ENCODE measurements around the gene GZMA.
"Not testable (repeated sequence)": the region's sequence is repeated elsewhere in the genome, so short reads cannot be mapped to it uniquely, and the experiment has no call there.

Gene GZMA

GRCh38 chr5:55102348-55102747 is at the start of gene GZMA:
GZMA (plus strand) TSS chr5:55102646; CDS start chr5:55102683, 37 bp downstream.
- DNase-seq (ENCODE audit: extremely low spot score, insufficient read length, low read depth) (no peak), FAIRE-seq (no peak)

DNA sequence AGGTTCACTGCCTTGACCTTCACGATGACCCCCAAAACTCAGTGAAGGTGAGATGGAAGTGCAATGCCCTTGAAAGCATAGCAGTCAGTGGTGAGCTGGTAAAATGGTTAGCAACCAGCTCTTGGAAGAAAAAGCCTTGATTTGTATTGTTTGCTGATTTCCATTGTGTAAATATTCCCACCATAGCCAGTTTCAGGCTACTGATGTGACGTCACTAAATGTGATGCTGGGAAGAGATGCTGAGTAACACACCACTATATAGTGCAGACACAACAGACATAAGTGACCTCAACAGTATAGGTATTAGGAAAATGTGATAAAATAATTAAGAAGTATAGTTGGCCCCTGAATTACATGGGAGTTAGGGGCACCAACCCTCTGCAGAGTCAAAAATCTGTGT is 47.3 kb upstream of the GZMA start:
- FAIRE-seq = no peak
- DNase-seq (ENCODE audit: extremely low spot score, insufficient read length, low read depth) = no peak

DNA sequence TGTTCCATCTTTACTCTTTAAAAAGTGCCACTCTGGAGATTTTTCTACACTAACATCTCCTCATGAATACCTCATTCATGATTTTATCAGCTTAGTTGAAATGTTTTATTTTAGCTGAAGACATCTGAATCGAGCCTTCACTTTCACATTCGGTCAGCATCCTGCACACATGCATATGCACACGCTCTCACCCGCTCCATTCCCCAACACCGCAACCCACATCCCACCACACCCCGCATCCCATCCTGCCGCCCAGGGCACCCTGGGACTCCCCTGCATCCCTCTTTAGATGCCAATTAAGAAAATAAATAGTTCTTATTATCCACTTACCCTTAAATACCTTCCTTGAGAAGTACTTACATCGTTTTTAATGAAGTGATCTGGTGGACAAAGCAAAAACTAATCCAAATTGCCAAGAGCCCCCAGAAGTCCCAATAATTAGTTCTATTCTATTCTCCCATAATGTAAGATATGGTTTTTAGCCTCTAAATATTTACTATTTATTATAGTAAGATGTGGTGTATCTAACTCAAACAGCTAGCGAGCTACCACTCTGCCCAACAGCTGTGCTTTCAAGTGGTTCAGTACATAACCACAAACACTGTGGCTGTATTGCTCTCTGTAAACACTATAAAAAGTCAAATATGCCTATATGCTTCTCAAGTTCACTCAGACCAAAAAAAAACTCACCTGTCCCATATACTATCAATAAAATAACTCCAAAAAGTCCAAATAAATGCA is 40.2 kb upstream of the GZMA start:
- DNase-seq (ENCODE audit: extremely low spot score, insufficient read length, low read depth) (no peak), FAIRE-seq (no peak)

DNA sequence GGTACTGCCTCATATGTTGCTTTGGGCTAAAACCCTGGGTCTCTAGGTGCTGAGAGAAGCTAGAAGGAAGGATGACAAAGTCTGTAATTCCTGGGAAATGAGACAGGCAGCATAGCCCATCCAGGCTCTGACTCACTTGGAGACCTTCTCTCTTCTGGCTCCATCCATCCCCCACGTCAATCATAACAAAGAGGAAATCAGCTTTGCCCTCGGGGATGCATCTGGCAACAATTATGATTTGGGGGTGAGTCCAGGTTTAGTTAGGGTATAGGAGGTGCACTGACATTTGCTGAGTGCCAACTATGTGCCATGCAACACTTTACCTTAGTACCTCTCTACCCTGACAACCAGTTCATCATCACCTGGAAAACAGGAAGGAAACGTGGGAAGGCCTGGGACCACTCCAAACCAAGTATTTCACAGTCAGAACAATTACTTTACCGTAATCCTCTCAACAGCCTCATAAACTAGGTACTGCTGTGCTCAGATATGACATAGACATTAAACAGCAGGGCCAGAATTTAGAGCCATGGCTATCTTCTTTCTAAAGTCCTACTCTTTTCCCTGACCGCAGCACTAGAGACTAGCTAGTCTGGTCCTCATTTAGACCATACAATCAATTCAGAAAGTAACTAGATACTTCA is 39.1 kb upstream of the GZMA start:
- no peak for DNase-seq (ENCODE audit: extremely low spot score, insufficient read length, low read depth)
- FAIRE-seq = no peak

DNA sequence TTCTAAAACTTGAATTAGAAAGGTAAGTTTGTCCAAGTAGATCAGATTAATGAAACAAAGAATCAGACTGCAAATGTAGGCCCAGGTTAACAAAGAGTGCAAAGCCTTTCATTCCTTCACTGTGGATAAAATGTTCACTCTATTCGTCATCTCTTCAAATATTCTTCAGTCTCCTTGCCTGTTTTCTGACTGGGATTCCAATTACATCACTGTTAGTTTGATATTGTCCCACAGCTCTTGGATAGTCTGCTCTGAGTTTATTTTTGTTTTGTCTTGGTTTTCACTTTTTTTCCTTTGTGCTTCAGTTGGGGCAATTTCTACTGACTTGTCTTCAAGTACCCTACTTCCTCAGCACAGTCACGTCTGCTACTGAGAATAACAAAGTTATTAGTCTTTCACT is 38.5 kb upstream of the GZMA start:
- FAIRE-seq (no peak), DNase-seq (ENCODE audit: extremely low spot score, insufficient read length, low read depth) (no peak)

DNA sequence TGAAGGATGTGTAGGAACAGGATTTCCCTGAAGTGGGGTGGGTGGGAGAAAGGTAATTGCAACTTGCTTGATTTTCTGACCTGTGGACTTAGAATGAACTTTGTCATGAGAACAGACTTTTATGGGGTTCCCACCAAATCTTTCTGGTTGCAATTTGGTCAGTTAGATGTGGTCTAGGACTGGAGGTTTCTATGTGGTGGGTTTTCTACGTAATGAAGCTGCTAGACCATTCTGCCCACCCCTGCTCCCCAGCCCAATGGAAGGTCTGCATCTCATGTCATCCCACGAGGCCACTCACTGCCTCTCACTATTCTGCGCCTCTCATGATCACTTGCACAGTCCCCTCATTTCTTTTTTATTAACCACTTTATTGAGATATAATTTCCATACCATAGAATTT is 37.9 kb upstream of the GZMA start:
- DNase-seq (ENCODE audit: extremely low spot score, insufficient read length, low read depth) = no peak
- no peak for FAIRE-seq

GRCh38 chr5:55066277-55066676 is 36.2 kb upstream of the GZMA start:
- FAIRE-seq (no peak), DNase-seq (ENCODE audit: extremely low spot score, insufficient read length, low read depth) (no peak)

GRCh38 chr5:55070968-55071367 is 31.5 kb upstream of the GZMA start:
- DNase-seq (ENCODE audit: extremely low spot score, insufficient read length, low read depth) (no peak), FAIRE-seq (no peak)

DNA sequence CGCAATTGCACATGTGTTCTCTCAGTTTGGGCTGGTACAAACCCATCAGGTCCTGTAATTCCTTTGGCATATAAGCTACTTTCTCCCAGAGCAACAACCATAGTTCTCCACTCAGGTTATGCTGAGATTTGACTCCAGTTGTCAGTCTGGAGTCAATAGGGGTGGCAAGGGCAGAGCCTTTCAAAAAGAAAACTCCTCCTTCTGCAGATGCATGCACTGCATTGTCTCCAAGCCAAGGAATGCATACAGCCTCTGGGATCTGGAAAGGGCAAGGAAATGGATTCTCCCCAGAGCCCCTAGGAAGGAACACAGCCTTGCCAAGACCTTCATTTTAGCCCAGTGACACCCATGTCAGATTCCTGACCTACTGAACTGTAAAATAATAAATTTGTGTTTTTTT is 31.0 kb upstream of the GZMA start:
- FAIRE-seq = no peak
- DNase-seq (ENCODE audit: extremely low spot score, insufficient read length, low read depth) = no peak

DNA sequence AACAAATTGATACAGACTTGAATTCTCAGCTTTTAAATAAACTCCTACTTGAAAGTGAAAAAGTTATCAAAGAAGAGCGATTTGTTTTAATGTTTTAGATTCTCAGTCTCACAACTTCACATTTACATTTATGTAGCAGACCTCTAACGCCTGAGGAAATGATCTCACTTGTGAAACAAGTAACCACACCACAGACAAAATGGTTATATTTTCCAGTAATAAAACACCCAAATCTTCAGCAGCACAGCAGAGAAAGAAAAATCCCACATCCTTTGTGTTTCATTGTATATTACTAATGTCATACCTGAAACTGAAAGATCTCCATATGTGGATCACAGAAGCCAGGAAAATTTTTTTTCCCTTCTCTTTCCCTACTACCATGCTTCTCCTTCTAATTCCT is 29.8 kb upstream of the GZMA start:
- DNase-seq (ENCODE audit: extremely low spot score, insufficient read length, low read depth) (no peak), FAIRE-seq (no peak)

DNA sequence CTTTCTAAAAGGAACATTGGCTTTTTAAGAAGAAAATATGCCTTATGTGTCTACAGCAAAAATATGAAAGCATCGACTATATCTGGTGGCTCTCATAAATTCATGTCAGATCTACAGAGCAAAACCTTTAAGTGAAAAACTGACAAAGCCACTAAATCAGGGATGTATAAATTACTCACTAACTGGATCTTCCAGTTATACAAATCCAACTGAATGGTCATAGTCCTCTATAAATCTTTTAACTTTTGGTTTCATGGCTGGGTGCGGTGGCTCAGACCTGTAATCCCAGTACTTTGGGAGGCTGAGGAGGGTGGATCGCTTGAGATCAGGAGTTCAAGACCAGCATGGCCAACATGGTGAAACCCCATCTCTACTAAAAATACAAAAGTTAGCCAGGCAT is 29.2 kb upstream of the GZMA start:
- DNase-seq (ENCODE audit: extremely low spot score, insufficient read length, low read depth) (no peak), FAIRE-seq (no peak)

- no peak for DNase-seq (ENCODE audit: extremely low spot score, insufficient read length, low read depth)
- FAIRE-seq = no peak
Observed at GRCh38 chr5:55081541-55081940, 20.9 kb upstream of the GZMA start.

GRCh38 chr5:55089301-55089700 is 13.1 kb upstream of the GZMA start:
- not testable (repeated sequence) for FAIRE-seq; DNase-seq (ENCODE audit: extremely low spot score, insufficient read length, low read depth)

GRCh38 chr5:55091011-55091410 is 11.4 kb upstream of the GZMA start:
- not testable (repeated sequence) for FAIRE-seq; DNase-seq (ENCODE audit: extremely low spot score, insufficient read length, low read depth)

DNA sequence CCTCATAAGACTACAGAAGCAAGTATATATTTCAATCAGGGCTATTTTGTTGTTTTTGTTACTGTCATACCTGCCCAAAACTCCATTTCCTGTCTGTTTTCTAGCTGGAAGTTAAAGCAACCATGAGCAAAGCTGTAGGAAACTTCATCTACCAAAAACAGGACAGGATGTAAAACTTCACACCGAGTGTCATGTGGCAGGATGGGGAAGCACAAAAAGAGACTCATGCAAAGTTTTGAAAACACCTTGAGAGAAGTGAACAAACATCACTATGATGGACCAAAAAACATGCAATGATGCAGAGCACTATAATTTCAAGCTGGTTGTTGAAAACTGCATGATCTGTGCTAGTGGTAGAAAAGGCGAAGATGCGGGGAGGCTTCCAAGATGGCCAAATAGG is 6.3 kb upstream of the GZMA start:
- no peak for DNase-seq (ENCODE audit: extremely low spot score, insufficient read length, low read depth)
- no peak for FAIRE-seq

- no peak for DNase-seq (ENCODE audit: extremely low spot score, insufficient read length, low read depth)
Observed at GRCh38 chr5:55096861-55097260, 5.6 kb upstream of the GZMA start.

GRCh38 chr5:55101148-55101547 is 1.3 kb upstream of the GZMA start:
- FAIRE-seq; DNase-seq (ENCODE audit: extremely low spot score, insufficient read length, low read depth): not testable (repeated sequence)

More at GRCh38 chr5:55096861-55097260, 5.6 kb upstream of the GZMA start:
- no peak for FAIRE-seq

GRCh38 chr5:55101556-55102276 is 730 bp upstream of the GZMA start:
- no peak for FAIRE-seq
- DNase-seq (ENCODE audit: extremely low spot score, insufficient read length, low read depth) = no peak

GRCh38 chr5:55104036-55104772 is 1.8 kb downstream of the GZMA start:
- FAIRE-seq (no peak), DNase-seq (ENCODE audit: extremely low spot score, insufficient read length, low read depth) (no peak)

DNA sequence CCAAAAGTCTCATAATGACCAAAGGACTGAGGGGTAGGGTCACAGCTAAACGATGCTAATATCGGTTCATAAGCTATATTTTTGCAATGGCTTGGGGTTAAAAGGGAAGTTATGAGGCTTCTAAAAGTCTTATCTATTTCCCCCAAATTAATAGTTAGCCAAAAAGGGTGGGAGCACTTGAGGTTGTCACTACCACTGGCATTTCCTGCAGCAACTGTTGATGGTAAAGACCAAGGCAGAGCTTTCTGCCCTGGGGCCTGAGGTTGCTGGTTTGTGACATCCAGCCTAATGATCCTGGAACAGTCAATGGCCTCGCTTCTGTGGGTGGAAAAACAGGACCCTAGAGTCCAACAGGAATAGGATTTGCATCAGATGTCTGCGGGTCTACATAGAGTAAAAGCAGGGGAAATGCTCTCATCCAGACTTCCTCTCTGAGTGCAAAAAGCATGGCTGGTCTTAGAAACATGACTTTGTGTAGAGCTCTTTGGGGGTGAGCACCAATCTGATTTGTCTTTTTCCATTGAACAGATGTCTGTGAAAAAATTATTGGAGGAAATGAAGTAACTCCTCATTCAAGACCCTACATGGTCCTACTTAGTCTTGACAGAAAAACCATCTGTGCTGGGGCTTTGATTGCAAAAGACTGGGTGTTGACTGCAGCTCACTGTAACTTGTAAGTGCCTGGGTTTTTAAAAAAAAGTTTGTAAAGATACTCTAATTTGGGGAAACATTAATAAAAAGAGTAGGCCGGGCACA is 2.7 kb downstream of the GZMA start:
- no peak for DNase-seq (ENCODE audit: extremely low spot score, insufficient read length, low read depth)
- no peak for FAIRE-seq
